DMS 273 (cell line): ENCODE results near the gene BIRC5.
A peak's percentile ranks its signal among the peaks of the same experiment; 100 is the strongest.

Experiments used
- DNase-seq: peaks from one replicate; lab custom pipeline; 2025; ENCODE audit not compliant: unreplicated experiment; lab: John Stamatoyannopoulos, UW

Gene BIRC5

GRCh38 chr17:78214016-78214705 lies at the start of gene BIRC5:
Gene BIRC5 (plus strand): TSS chr17:78214253. CDS start chr17:78214317, 64 bp downstream.
- DNase-seq, result peak; percentile 98

- DNase-seq, result no peak
Observed at GRCh38 chr17:78164748-78165607, 49.1 kb upstream of the BIRC5 start.

GRCh38 chr17:78166416-78166815 lies 47.6 kb upstream of the BIRC5 start:
- DNase-seq, result no peak

GRCh38 chr17:78168242-78168902 lies 45.7 kb upstream of the BIRC5 start, which contains the start of gene SYNGR2:
Gene SYNGR2 (plus strand): TSS chr17:78168581. CDS start chr17:78168617, 36 bp downstream.
- DNase-seq, result peak; percentile 97

GRCh38 chr17:78168903-78169793 lies 44.9 kb upstream of the BIRC5 start:
- DNase-seq, result peak; percentile 84

GRCh38 chr17:78170692-78171590 lies 43.1 kb upstream of the BIRC5 start:
- DNase-seq, result no peak

- DNase-seq, result peak; percentile 52
Observed at GRCh38 chr17:78171591-78172248, 42.3 kb upstream of the BIRC5 start.

- DNase-seq, result peak; percentile 66
Observed at GRCh38 chr17:78172249-78173051, 41.6 kb upstream of the BIRC5 start.

GRCh38 chr17:78173097-78173715 lies 40.8 kb upstream of the BIRC5 start:
- DNase-seq, result no peak

GRCh38 chr17:78174346-78174869 lies 39.6 kb upstream of the BIRC5 start:
- DNase-seq, result peak; percentile 72

GRCh38 chr17:78174870-78175642 lies 39.0 kb upstream of the BIRC5 start:
- DNase-seq, result peak; percentile 96

- DNase-seq, result no peak
Observed at GRCh38 chr17:78175643-78175981, 38.4 kb upstream of the BIRC5 start.

- DNase-seq, result peak; percentile 89
Observed at GRCh38 chr17:78176548-78177025, 37.5 kb upstream of the BIRC5 start.

GRCh38 chr17:78179372-78179771 lies 34.7 kb upstream of the BIRC5 start:
- no peak for DNase-seq

GRCh38 chr17:78180083-78180482 lies 34.0 kb upstream of the BIRC5 start:
- no peak for DNase-seq

- no peak for DNase-seq
Observed at GRCh38 chr17:78180508-78180907, 33.5 kb upstream of the BIRC5 start.

GRCh38 chr17:78182504-78182903 lies 31.5 kb upstream of the BIRC5 start:
- DNase-seq, result no peak
